Thoracic aorta (tissue), 2 donors: ENCODE results near the gene JUP. TPM values are rescaled to one million over a fixed set of nuclear protein-coding genes. Genes with fewer than 3 reads are reported as not detected.

ENCODE experiments used
- ATAC-seq: fragments of 150-250 bp; one replicate; pipeline ENCODE4 v1.8.0; 2017; ENCODE audit warnings: low read depth; ENCODE audit not compliant: insufficient number of reproducible peaks, low FRiP score
- DNase-seq: peaks from one replicate; pipeline ENCODE4 v3.0.0-alpha.2; 2020; ENCODE audit warnings: low spot score
- H3K27ac ChIP-seq, 2 donors: fragments of 200-600 bp; sonication (generic); 1 replicate in 1 of 2; 2 replicates in 1 of 2; pipeline ENCODE4 v1.5.1; 2016; ENCODE audit warnings: mild to moderate bottlenecking in 2 of 2, moderate library complexity in 2 of 2
- H3K27me3 ChIP-seq: fragments of 200-600 bp; sonication (generic); replicated peaks from 2 replicates; pipeline ENCODE4 v1.6.0; 2016; ENCODE audit warnings: mild to moderate bottlenecking; ENCODE audit not compliant: insufficient read depth
- H3K36me3 ChIP-seq: fragments of 200-600 bp; sonication (generic); one replicate; pipeline ENCODE4 v1.5.1; 2016
- H3K4me1 ChIP-seq, 2 donors: fragments of 200-600 bp; sonication (generic); 1 replicate in 1 of 2; 2 replicates in 1 of 2; pipeline versions ENCODE4 v1.5.1 to v1.6.0; 2016; ENCODE audit warnings: low read depth in 2 of 2, mild to moderate bottlenecking in 1 of 2; ENCODE audit not compliant: control insufficient read depth in 1 of 2
- H3K4me3 ChIP-seq: fragments of 200-600 bp; sonication (generic); 2 replicates; pipeline ENCODE4 v1.5.1; 2016; ENCODE audit warnings: mild to moderate bottlenecking
- H3K9me3 ChIP-seq: fragments of 200-600 bp; sonication (generic); 2 replicates; pipeline ENCODE4 v1.5.1; 2016
- total RNA-seq, 2 donors: library from RNA; depleted of rRNA; stranded (reverse); fragments of >200 nt; gene quantifications; one replicate each; pipeline versions ENCODE4 v1.1.0 to v1.2.3, GENCODE V29; 2016
- TF ChIP-seq, protein P1 (sequence below): fragments of 200-600 bp; sonication (generic); IDR thresholded peaks from one replicate; pipeline ENCODE4 v1.5.1; 2019; ENCODE audit warnings: antibody characterized with exemption

Gene JUP
- total RNA-seq, 2 donors from 2014 or later = 82.4 to 98.7 TPM

- Histone ChIP-seq H3K4me1 (no peaks in the 10 kb centered on the region), H3K9me3 (no peaks in the 10 kb centered on the region), H3K36me3 (no peaks in the 10 kb centered on the region), H3K4me3 (no peak overlapping the region), H3K27me3 (no peaks in the 10 kb centered on the region), H3K27ac (no peak overlapping the region)
- no peak for ATAC-seq
- TF ChIP-seq, protein P1, sequence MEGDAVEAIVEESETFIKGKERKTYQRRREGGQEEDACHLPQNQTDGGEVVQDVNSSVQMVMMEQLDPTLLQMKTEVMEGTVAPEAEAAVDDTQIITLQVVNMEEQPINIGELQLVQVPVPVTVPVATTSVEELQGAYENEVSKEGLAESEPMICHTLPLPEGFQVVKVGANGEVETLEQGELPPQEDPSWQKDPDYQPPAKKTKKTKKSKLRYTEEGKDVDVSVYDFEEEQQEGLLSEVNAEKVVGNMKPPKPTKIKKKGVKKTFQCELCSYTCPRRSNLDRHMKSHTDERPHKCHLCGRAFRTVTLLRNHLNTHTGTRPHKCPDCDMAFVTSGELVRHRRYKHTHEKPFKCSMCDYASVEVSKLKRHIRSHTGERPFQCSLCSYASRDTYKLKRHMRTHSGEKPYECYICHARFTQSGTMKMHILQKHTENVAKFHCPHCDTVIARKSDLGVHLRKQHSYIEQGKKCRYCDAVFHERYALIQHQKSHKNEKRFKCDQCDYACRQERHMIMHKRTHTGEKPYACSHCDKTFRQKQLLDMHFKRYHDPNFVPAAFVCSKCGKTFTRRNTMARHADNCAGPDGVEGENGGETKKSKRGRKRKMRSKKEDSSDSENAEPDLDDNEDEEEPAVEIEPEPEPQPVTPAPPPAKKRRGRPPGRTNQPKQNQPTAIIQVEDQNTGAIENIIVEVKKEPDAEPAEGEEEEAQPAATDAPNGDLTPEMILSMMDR = no peak
- no peak for DNase-seq
These were observed 61.9 kb downstream of the JUP start for GRCh38 chr17:41724476-41725050.

GRCh38 chr17:41723801-41724475, 62.6 kb downstream of the JUP start:
- H3K4me1 ChIP-seq = no peaks in the 10 kb centered on the region
- no peaks in the 10 kb centered on the region for H3K27me3 ChIP-seq
- no peak for DNase-seq
- no peak for ATAC-seq
- H3K36me3 ChIP-seq = no peaks in the 10 kb centered on the region
- no peak overlapping the region for H3K4me3 ChIP-seq
- no peaks in the 10 kb centered on the region for H3K9me3 ChIP-seq
- H3K27ac ChIP-seq = no peak overlapping the region
- TF ChIP-seq, protein P1 = no peak

DNA sequence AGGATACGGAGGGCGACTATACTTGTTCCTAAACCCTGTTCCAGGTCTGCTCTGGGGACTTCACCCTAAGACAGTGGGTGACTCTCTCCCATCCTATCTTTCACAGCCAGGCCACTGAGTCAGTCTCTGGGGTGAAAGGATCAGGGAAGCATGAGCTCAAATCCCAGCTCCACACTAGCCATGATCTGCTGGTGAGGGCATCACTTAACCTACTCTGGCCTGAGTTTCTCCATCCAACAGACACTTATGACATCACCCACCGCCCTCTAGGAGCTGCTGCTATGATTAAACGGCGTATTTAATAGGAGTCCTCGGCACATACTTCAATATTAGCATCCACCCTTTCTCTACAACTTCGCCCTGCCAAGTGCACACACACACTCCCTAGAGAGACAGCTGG, 64.3 kb downstream of the JUP start:
- no peak overlapping the region for H3K4me3 ChIP-seq
- H3K36me3 ChIP-seq = no peaks in the 10 kb centered on the region
- TF ChIP-seq, protein P1 = no peak
- no peaks in the 10 kb centered on the region for H3K4me1 ChIP-seq
- no peak overlapping the region for H3K27ac ChIP-seq
- DNase-seq (no peak), ATAC-seq (no peak)
- H3K9me3 ChIP-seq = no peaks in the 10 kb centered on the region
- H3K27me3 ChIP-seq = no peaks in the 10 kb centered on the region

GRCh38 chr17:41718287-41718645, 68.2 kb downstream of the JUP start:
- H3K4me1 ChIP-seq = no peaks in the 10 kb centered on the region
- no peak overlapping the region for H3K27ac ChIP-seq
- no peaks in the 10 kb centered on the region for H3K36me3 ChIP-seq
- H3K27me3 ChIP-seq = no peaks in the 10 kb centered on the region
- H3K4me3 ChIP-seq = no peak overlapping the region
- DNase-seq (no peak), ATAC-seq (no peak)
- TF ChIP-seq, protein P1 = no peak
- H3K9me3 ChIP-seq = no peaks in the 10 kb centered on the region

GRCh38 chr17:41717408-41718286, 68.9 kb downstream of the JUP start:
- TF ChIP-seq, protein P1 = no peak
- no peak overlapping the region for H3K27ac ChIP-seq
- ATAC-seq = no peak

More at GRCh38 chr17:41717408-41718286, 68.9 kb downstream of the JUP start:
- no peaks in the 10 kb centered on the region for H3K36me3 ChIP-seq
- H3K9me3 ChIP-seq = no peaks in the 10 kb centered on the region
- no peaks in the 10 kb centered on the region for H3K4me1 ChIP-seq
- H3K27me3 ChIP-seq = no peaks in the 10 kb centered on the region
- H3K4me3 ChIP-seq = no peak overlapping the region
- DNase-seq = no peak
